PFSK-1 (cell line): ENCODE measurements around the gene SUSD3.

Experiments used
- POLR2AphosphoS5 ChIP-seq: IDR thresholded peaks from 2 replicates; pipeline ENCODE4 v1.6.1; 2012; ENCODE audit warnings: low read depth, mild to moderate bottlenecking, control low read depth, low read length, moderate library complexity
- REST ChIP-seq, 2 experiments: IDR thresholded peaks; 2 replicates each; pipeline versions ENCODE4 v1.6.1 to v1.8.0; 2011 to 2012; ENCODE audit warnings: low read depth in 2 of 2, low read length in 2 of 2, control low read depth in 1 of 2, inconsistent platforms in 1 of 2, mild to moderate bottlenecking in 1 of 2, moderate library complexity in 1 of 2; ENCODE audit not compliant: insufficient read depth in 1 of 2
- TAF1 ChIP-seq: IDR thresholded peaks from 2 replicates; pipeline ENCODE4 v1.6.1; 2012; ENCODE audit warnings: low read length, control low read depth, borderline replicate concordance; ENCODE audit not compliant: insufficient read depth

DNA sequence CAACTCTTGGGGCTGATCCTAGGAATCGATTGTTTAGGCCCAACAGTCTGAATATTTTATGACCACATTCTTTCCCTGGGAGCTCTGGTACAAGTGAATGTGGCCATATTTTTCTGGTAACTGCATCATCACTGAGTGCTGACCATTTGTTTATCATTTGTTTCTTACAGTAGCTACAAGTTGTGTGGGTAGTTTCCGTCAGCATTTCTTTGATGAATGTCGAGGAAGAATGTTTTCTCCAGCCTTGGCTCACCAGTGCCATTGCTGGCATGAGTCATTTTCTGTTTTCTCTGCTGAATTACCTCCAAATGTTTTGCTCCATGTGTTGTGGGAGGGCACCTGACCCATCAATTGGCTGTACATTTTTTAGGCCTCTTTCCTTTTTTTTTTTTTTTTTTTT, 23.4 kb downstream of the SUSD3 start:
- TF ChIP-seq REST (IDR thresholded peaks at IDR 0.05; ENCODE audit: insufficient read depth in 1 of 2, low read depth in 2 of 2, low read length in 2 of 2) (no peak), TAF1 (no peak), POLR2AphosphoS5 (no peak)
